ENCODE results near the gene HOXD9. TPM values are rescaled to one million over a fixed set of nuclear protein-coding genes. Genes with fewer than 3 reads are reported as not detected.

HOXD9 gene
- total and polyA plus RNA-seq, 2 of the 8 experiments (the other 6 are each of a cell fraction or from before 2014, with no cell fraction given), result not detected

GRCh38 chr2:176155356-176156044 lies 33.0 kb downstream of the HOXD9 start (continued):
- peak; percentile 38 for TF ChIP-seq CHD7 (IDR thresholded peaks at IDR 0.05; ENCODE audit: insufficient replicate concordance, low read length)
- TF ChIP-seq KDM1A (IDR thresholded peaks at IDR 0.05; ENCODE audit: borderline replicate concordance, low read length), result 0 out of 2 replicates have a peak, but pooled peaks have one; percentile 20
- no peak for TF ChIP-seq SP4 (IDR thresholded peaks at IDR 0.05; ENCODE audit: low read length)
